Ascending aorta (tissue), 2 donors: ENCODE results near the gene STT3B. TPM values are rescaled to one million over a fixed set of nuclear protein-coding genes. Genes with fewer than 3 reads are reported as not detected.

Experiments
- DNase-seq, 2 donors: peaks; one replicate each; pipeline ENCODE4 v3.0.0-alpha.2; 2019; ENCODE audit warnings: low spot score in 2 of 2
- H3K27ac ChIP-seq, 2 donors: fragments of 200-600 bp; sonication (generic); one replicate each; pipeline ENCODE4 v1.5.1; 2016 to 2017; ENCODE audit warnings: mild to moderate bottlenecking in 1 of 2
- H3K27me3 ChIP-seq: fragments of 200-600 bp; sonication (generic); one replicate; pipeline ENCODE4 v1.5.1; 2017
- H3K36me3 ChIP-seq, 2 donors: fragments of 200-600 bp; sonication (generic); one replicate each; pipeline ENCODE4 v1.5.1; 2016
- H3K4me1 ChIP-seq, 2 donors: fragments of 200-600 bp; sonication (generic); one replicate each; pipeline ENCODE4 v1.5.1; 2016 to 2017; ENCODE audit warnings: mild to moderate bottlenecking in 1 of 2
- H3K4me3 ChIP-seq, 2 donors: fragments of 200-600 bp; sonication (generic); one replicate each; pipeline ENCODE4 v1.5.1; 2016 to 2017; ENCODE audit warnings: mild to moderate bottlenecking in 1 of 2
- H3K9me3 ChIP-seq, 2 donors: fragments of 200-600 bp; sonication (generic); one replicate each; pipeline ENCODE4 v1.5.1; 2016
- intact Hi-C: fragments of 100-400 bp; cut with DNase I; formaldehyde crosslinking; loops from one replicate; pipeline ENCODE4 v1.15.1; 2023
- total RNA-seq: library from RNA; depleted of rRNA; stranded (reverse); fragments of >200 nt; gene quantifications from one replicate; pipeline ENCODE4 v1.1.0, GENCODE V29; 2016
- TF ChIP-seq, protein P1 (sequence below), 3 experiments: fragments of 200-600 bp in 2 of 3; fragments of 450-650 bp in 1 of 3; sonication (generic) in 2 of 3; IDR thresholded peaks; one replicate each; pipeline ENCODE4 v1.5.1; 2016 to 2019; ENCODE audit warnings: antibody characterized with exemption in 3 of 3, mild to moderate bottlenecking in 1 of 3, moderate library complexity in 1 of 3

The STT3B gene
- total RNA-seq, 1 donor from 2014 or later, result 79.5 TPM

DNA sequence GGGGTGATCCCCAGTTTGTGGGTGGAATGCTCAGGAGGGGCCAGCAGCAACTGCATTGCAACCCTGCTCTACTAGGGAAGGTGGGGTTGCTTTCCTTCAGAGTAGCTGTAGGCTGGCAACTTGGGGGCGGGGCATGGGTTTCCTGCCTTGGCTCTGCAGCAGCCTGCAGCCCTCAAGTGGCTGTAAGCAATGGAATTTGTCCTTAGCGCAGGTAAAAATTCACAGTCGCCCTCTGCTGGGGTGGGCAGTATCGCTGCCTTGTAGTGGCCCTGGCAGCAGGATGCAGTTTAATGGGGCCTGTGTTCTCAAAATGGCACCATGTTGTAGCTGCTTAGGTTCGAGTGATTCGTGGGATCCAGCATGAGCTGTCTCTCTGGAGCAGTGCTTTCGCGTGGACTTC is 29.8 kb downstream of the STT3B start:
- intact Hi-C loops, result no loop called here
- no peak overlapping the region for H3K4me3 ChIP-seq
- TF ChIP-seq, protein P1, sequence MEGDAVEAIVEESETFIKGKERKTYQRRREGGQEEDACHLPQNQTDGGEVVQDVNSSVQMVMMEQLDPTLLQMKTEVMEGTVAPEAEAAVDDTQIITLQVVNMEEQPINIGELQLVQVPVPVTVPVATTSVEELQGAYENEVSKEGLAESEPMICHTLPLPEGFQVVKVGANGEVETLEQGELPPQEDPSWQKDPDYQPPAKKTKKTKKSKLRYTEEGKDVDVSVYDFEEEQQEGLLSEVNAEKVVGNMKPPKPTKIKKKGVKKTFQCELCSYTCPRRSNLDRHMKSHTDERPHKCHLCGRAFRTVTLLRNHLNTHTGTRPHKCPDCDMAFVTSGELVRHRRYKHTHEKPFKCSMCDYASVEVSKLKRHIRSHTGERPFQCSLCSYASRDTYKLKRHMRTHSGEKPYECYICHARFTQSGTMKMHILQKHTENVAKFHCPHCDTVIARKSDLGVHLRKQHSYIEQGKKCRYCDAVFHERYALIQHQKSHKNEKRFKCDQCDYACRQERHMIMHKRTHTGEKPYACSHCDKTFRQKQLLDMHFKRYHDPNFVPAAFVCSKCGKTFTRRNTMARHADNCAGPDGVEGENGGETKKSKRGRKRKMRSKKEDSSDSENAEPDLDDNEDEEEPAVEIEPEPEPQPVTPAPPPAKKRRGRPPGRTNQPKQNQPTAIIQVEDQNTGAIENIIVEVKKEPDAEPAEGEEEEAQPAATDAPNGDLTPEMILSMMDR (IDR thresholded peaks at IDR 0.05), result no peak
- no peaks in the 10 kb centered on the region for H3K36me3 ChIP-seq
- no peaks in the 10 kb centered on the region for H3K4me1 ChIP-seq
- H3K9me3 ChIP-seq, result peaks cover 0 to 19% of the 10 kb centered on the region in 2 donors
- no peaks in the 10 kb centered on the region for H3K27me3 ChIP-seq
- H3K27ac ChIP-seq, result no peak overlapping the region
- no peak for DNase-seq

DNA sequence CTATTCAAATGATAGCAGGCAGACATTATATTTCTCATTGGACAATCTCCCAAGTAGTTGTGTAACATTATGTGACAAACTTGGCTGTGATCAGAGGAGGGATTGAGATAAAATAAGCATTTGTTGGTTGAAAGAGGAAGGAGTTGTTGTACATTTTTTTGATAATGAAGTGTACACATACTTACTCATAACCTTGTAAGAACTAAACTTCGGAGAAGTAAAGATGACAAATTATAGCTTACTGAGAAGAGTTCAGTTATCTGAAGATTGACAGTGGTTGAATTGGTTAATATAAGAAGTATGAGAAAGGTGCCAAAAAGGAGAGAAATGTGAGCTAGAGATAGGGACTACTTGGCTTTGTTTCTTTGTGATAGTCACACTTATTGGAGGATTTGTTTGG is 32.6 kb downstream of the STT3B start:
- intact Hi-C loops, result no loop called here
- Histone ChIP-seq H3K27ac (no peak overlapping the region), H3K4me1 (no peaks in the 10 kb centered on the region), H3K4me3 (no peak overlapping the region), H3K9me3 (peaks cover 0 to 11% of the 10 kb centered on the region in 2 donors), H3K27me3 (no peaks in the 10 kb centered on the region), H3K36me3 (no peaks in the 10 kb centered on the region)
- TF ChIP-seq, protein P1 (IDR thresholded peaks at IDR 0.05), result no peak
- DNase-seq, result no peak

DNA sequence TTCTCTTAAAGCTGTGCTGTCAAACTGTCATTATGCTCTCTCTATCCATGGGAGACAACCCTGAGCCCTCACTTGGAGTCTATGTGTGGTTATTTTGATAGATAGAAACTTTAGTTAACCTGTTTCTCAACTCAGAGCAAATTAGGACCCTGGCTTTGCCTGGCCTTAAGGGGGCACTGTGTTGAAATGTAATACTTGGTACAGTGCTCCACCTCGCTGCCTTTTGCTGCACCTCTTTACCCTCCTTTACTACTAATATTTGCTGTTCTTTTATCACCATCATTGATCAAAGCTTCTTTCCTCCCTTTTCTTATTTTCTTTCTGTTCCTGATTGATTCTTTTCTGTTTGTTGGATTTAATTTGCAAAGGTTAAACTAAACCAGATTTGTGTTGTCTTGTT is 34.3 kb downstream of the STT3B start:
- intact Hi-C loops, result no loop called here
- Histone ChIP-seq H3K4me3 (no peak overlapping the region), H3K36me3 (no peaks in the 10 kb centered on the region), H3K27me3 (no peaks in the 10 kb centered on the region), H3K9me3 (no peaks in the 10 kb centered on the region), H3K27ac (no peak overlapping the region), H3K4me1 (no peaks in the 10 kb centered on the region)
- no peak for DNase-seq
- TF ChIP-seq, protein P1 (IDR thresholded peaks at IDR 0.05), result peak in 1 of 3 experiments; percentile 18

DNA sequence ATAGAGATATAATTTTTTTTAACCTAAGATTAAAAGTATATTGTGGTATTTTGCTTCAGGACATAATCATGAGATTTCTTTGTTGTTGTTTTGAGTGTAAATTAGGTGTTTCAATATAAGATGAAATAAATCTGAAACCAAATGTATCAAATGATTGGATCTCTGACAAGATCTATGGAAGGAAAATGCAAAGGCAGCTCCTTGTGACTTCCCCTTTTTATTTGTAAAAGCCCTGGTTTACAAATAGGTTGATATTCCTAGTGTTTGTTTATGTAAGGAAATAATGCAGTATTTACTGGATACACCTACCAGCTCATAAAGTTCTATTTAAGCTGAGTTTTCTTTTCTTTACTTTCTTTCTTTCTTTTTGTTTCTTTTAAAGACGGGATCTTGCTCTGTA is 35.9 kb downstream of the STT3B start:
- Histone ChIP-seq H3K9me3 (no peaks in the 10 kb centered on the region), H3K27ac (no peak overlapping the region), H3K4me3 (no peak overlapping the region), H3K36me3 (no peaks in the 10 kb centered on the region), H3K4me1 (peaks cover 0 to 4% of the 10 kb centered on the region in 2 donors), H3K27me3 (no peaks in the 10 kb centered on the region)
- no peak for DNase-seq
- TF ChIP-seq, protein P1 (IDR thresholded peaks at IDR 0.05), result no peak
- intact Hi-C loops, result no loop called here

DNA sequence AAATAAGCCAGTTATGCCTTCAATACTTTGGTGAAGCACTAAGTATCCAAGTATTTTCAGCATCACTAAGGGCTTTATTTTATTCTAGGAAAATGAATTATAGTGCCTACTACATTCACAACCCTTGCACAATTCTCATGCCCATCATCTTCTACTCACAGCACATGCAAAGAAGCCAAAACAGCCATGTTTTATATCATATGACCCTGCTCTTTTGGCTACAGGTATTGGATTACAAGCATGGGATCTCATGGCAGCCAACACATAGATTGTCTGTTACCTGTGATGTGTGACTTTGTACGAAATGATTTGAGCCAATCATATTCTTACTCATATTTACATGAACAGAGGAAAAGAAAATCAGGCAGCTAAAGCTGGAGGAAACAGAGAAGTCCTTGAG is 38.6 kb downstream of the STT3B start:
- intact Hi-C loops, result no loop called here
- no peak overlapping the region for H3K4me3 ChIP-seq
- no peaks in the 10 kb centered on the region for H3K36me3 ChIP-seq
- TF ChIP-seq, protein P1 (IDR thresholded peaks at IDR 0.05), result no peak
- no peak for DNase-seq
- H3K9me3 ChIP-seq, result no peaks in the 10 kb centered on the region
- H3K27ac ChIP-seq, result no peak overlapping the region
- H3K4me1 ChIP-seq, result peaks cover 0 to 7% of the 10 kb centered on the region in 2 donors
- no peaks in the 10 kb centered on the region for H3K27me3 ChIP-seq
